Measurements from ENCODE around the gene FOXK2.

Gene FOXK2

GRCh38 chr17:82613283-82614094 is 94.0 kb downstream of the FOXK2 start:
- no peak for DNase-seq

- no peak for DNase-seq
Measured at GRCh38 chr17:82614095-82614631, 94.6 kb downstream of the FOXK2 start.

GRCh38 chr17:82615084-82616020 is 95.8 kb downstream of the FOXK2 start:
- no peak for DNase-seq

- no peak for DNase-seq
Measured at GRCh38 chr17:82616021-82616711, 96.6 kb downstream of the FOXK2 start.

- DNase-seq, result no peak
Measured at GRCh38 chr17:82619211-82619610, 99.7 kb downstream of the FOXK2 start.

GRCh38 chr17:82619641-82620040 is 100.1 kb downstream of the FOXK2 start:
- DNase-seq, result no peak

GRCh38 chr17:82623707-82624106 is 104.2 kb downstream of the FOXK2 start:
- no peak for DNase-seq

GRCh38 chr17:82627405-82627804 is 107.9 kb downstream of the FOXK2 start:
- no peak for DNase-seq

- DNase-seq, result no peak
Measured at GRCh38 chr17:82629748-82630147, 110.2 kb downstream of the FOXK2 start.

GRCh38 chr17:82630212-82630611 is 110.7 kb downstream of the FOXK2 start:
- DNase-seq, result no peak

GRCh38 chr17:82631544-82631943 is 112.0 kb downstream of the FOXK2 start:
- DNase-seq, result no peak

- DNase-seq, result no peak
Measured at GRCh38 chr17:82632451-82632850, 112.9 kb downstream of the FOXK2 start.

- DNase-seq, result no peak
Measured at GRCh38 chr17:82633343-82633742, 113.8 kb downstream of the FOXK2 start.

- DNase-seq, result no peak
Measured at GRCh38 chr17:82636626-82637598, 117.4 kb downstream of the FOXK2 start.

GRCh38 chr17:82638183-82638773 is 118.7 kb downstream of the FOXK2 start:
- DNase-seq, result no peak

GRCh38 chr17:82639628-82640027 is 120.1 kb downstream of the FOXK2 start:
- no peak for DNase-seq

- DNase-seq, result no peak
Measured at GRCh38 chr17:82640036-82640435, 120.5 kb downstream of the FOXK2 start.

GRCh38 chr17:82642022-82642421 is 122.5 kb downstream of the FOXK2 start:
- no peak for DNase-seq

- no peak for DNase-seq
Measured at GRCh38 chr17:82644148-82644547, 124.6 kb downstream of the FOXK2 start.

- no peak for DNase-seq
Measured at GRCh38 chr17:82645516-82645915, 126.0 kb downstream of the FOXK2 start.

GRCh38 chr17:82647593-82648164 is 128.1 kb downstream of the FOXK2 start:
- DNase-seq, result no peak
